GM19463 (cell line): ENCODE results near the gene GPX3.

Experiments
- ATAC-seq: cut with Tn5 transposase; IDR thresholded peaks from one replicate; pipeline ENCODE4 v1.9.1; 2021; ENCODE audit warnings: mild to moderate bottlenecking, moderate library complexity; ENCODE audit not compliant: unreplicated experiment

GPX3 gene

GRCh38 chr5:151075698-151076331, 55.4 kb downstream of the GPX3 start:
- ATAC-seq = no peak

- ATAC-seq = no peak
Observed at GRCh38 chr5:151076616-151077015, 56.2 kb downstream of the GPX3 start.

- ATAC-seq = no peak
Observed at GRCh38 chr5:151077419-151077818, 57.0 kb downstream of the GPX3 start.

GRCh38 chr5:151077967-151078366, 57.6 kb downstream of the GPX3 start:
- ATAC-seq = no peak
